Measurements from ENCODE around the gene ATP6V0B.

Gene ATP6V0B

DNA sequence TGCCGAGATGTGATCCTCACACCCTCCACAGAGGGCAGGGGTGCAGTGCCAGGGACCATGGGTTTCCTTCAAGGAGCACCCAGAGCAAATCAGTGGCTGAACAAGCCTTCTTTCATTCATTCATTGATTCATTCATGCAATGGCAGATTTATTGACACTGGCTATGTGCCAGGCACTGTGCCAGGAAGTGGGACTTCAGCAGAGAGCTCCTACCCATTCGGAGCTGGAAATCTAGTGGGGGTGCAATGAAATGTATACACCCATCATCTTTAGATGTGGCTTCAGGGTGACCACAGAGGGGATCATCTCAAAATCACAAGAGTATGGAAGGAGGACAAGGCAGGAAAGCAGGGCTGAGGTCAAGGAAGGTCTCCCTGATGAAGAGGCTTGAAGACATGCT is 37.6 kb downstream of the ATP6V0B start:
- H3K4me3 ChIP-seq (ENCODE audit: low read length): no peak overlapping the region
- TF ChIP-seq, protein P1, sequence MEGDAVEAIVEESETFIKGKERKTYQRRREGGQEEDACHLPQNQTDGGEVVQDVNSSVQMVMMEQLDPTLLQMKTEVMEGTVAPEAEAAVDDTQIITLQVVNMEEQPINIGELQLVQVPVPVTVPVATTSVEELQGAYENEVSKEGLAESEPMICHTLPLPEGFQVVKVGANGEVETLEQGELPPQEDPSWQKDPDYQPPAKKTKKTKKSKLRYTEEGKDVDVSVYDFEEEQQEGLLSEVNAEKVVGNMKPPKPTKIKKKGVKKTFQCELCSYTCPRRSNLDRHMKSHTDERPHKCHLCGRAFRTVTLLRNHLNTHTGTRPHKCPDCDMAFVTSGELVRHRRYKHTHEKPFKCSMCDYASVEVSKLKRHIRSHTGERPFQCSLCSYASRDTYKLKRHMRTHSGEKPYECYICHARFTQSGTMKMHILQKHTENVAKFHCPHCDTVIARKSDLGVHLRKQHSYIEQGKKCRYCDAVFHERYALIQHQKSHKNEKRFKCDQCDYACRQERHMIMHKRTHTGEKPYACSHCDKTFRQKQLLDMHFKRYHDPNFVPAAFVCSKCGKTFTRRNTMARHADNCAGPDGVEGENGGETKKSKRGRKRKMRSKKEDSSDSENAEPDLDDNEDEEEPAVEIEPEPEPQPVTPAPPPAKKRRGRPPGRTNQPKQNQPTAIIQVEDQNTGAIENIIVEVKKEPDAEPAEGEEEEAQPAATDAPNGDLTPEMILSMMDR (conservative IDR thresholded peaks at IDR 0.05; ENCODE audit: low read depth, low read length): no peak
- no peak for DNase-seq (ENCODE audit: low read depth)

DNA sequence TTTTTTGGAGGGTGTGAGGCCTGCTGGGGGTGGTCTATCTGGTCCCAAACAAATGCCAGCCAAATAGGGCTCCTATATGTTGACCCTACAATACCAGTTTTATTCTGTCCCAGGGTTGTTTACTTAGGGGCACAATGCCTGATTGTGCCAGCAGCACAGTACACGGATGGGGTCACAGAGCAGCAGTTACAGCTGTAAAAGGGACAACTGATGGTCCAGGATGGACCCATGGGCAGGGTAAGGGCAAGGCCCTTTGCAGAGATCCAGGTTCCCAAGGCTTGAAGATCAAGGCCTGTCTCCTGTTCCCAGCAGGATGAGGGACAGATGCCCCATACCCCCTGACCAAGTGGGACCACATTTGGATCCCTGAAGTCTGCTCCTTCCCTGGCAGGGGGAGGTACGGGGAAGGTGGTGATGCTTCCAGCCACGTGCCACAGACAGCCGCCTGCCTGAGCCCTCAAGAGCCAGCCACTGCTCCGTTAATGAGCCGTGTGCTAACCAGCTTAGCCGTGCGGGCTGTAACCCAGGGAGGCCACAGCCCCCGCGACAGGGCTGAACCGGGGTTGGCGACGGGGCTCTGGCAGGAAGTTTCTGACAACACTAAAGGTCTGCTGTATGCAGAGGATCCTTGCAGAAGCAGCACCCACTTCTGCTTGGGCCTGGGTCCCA is 38.3 kb downstream of the ATP6V0B start:
- DNase-seq (ENCODE audit: low read depth): peak; percentile 54
- no peak overlapping the region for H3K4me3 ChIP-seq (ENCODE audit: low read length)
- TF ChIP-seq, protein P1 (conservative IDR thresholded peaks at IDR 0.05; ENCODE audit: low read depth, low read length): no peak

DNA sequence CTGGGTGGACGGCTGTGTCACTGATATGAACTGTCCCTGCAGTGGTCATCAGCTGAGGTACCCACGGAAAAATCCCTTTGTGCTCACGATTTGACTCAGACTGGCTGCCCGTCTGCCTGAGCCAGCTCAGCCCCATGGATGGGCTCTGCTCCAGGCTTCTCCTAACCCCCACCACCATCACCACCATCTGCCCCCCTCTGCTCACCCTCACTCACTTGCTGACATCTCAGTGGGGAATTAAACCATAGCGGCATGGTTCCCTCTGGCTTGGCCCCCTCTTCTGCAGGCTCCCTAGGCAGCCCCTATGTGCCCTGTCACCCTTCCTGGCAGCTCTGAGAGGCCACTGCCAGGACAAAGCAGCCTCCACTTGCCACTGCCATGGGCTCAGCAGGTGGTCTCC is 39.2 kb downstream of the ATP6V0B start:
- DNase-seq (ENCODE audit: low read depth): no peak
- no peak overlapping the region for H3K4me3 ChIP-seq (ENCODE audit: low read length)
- TF ChIP-seq, protein P1 (conservative IDR thresholded peaks at IDR 0.05; ENCODE audit: low read depth, low read length): no peak

DNA sequence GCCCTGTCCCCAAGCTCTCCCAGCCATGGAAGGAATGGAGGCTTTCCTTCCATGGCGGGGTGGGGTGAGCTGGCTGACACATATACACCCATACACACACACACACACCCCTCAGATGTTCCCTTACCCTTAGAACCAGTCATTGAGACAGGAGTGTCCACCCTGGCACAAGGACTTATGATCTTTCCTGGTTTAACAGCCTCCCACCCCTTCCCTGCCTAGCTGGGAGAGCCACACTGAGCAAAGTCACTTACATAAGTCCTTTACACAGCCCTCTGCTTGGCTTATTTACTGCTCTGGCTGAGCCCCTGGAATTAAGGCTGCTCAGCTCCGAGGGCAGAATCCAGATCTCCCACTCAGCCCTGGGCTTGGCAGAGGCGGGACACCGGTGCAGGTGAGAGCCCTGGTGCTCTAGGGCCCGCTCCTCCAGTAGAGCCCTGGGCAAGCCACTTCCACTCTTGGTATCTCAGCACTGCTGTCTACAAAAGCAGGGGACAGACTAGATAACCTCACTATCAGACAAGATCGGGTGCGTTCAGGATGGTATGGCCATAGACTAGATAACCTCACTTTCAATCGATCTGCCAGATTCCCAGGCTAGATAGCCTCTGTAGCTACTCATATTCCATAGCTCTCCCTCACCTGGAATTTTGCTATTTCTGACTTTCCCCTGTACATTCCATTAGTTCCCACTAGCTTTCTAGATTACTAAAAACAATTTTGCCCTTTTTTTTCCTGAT is 39.8 kb downstream of the ATP6V0B start:
- H3K4me3 ChIP-seq (ENCODE audit: low read length): no peak overlapping the region
- TF ChIP-seq, protein P1 (conservative IDR thresholded peaks at IDR 0.05; ENCODE audit: low read depth, low read length): no peak
- no peak for DNase-seq (ENCODE audit: low read depth)

DNA sequence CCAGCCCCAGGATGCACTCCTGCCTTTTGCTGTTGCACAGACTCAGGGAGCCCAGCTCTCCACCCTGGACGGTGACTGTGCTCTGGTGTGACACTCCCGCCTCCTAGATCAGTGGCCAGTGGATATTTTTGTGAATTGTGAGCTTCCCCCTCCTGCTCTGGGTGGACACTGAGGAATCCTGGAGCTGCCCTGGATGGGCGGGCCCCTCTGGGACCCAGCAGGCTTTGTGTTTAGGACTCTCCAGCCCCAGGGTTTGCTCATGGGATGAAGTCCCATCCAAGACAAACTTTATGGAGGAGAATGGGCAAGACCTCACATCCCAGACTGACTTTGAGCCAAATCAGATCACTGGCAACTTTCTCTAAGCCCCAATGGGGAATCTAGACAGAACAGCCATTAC is 40.4 kb downstream of the ATP6V0B start:
- H3K4me3 ChIP-seq (ENCODE audit: low read length): no peak overlapping the region
- DNase-seq (ENCODE audit: low read depth): no peak
- TF ChIP-seq, protein P1 (conservative IDR thresholded peaks at IDR 0.05; ENCODE audit: low read depth, low read length): no peak

DNA sequence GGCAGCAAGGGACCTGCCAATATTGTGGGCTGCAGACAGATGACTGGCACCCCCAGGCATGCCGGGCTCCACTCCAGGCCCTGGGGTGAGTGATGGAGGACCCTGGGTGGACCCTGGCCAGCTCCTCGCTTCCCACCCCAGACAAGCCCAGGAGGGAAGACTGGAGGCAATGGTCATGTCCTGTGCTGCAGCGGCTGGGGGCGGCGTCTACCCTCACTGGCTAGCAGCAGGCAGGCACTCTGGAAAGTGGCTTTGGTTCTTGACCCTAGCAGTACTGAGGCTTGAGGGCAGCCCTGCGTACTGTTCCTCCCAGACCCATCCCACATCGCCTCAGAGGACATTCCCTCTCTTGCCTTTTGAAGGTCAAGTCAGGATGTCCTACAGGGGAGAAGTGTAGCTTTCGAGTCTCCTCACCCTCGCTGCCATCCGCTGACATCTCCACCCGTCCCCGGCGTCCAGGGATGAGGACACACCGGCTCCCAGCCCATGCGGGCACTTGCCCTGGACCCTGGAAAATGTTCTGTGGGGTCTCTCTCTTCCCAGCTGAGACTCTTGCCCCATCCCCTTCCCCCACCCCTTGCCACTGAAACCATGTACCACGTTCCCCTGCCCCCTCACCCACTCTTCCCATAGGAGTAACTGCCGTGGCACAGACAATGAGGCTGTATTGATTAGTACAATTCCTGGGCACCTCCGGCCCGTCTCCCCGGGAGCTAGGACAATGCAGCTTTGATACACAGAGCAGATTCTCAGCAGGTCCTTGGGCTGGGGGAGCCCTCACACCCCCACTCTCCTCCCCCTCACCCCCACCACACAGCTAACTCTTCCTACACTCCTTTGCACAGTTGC is 41.5 kb downstream of the ATP6V0B start:
- DNase-seq (ENCODE audit: low read depth): no peak

More for the DNA sequence above, 41.5 kb downstream of the ATP6V0B start:
- no peak overlapping the region for H3K4me3 ChIP-seq (ENCODE audit: low read length)
- TF ChIP-seq, protein P1 (conservative IDR thresholded peaks at IDR 0.05; ENCODE audit: low read depth, low read length): no peak
